ENCODE results near the gene PLCG1.
A peak's percentile ranks its signal among the peaks of the same experiment; 100 is the strongest.

PLCG1 gene

DNA sequence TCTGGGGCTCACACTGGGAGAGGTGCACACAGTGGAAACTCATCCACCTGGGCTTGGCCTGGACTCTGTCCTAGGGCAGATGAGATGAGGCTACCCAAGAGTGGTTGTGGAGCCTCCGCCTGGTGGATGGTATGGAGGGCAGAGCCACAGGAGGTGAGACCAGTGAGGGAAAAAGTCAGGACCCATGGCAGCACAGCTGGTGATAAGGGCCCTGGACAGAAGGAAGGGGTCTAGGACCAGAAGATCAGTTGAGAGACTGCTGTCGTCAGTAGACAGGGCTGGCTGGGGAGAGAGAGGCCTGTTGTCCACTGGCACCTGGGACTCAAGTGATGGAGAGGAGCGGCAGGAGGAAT is 29.8 kb downstream of the PLCG1 start:
- no peak for DNase-seq (ENCODE audit: low spot score)

GRCh38 chr20:41167481-41168253 is 30.3 kb downstream of the PLCG1 start:
- DNase-seq (ENCODE audit: low spot score), result no peak

DNA sequence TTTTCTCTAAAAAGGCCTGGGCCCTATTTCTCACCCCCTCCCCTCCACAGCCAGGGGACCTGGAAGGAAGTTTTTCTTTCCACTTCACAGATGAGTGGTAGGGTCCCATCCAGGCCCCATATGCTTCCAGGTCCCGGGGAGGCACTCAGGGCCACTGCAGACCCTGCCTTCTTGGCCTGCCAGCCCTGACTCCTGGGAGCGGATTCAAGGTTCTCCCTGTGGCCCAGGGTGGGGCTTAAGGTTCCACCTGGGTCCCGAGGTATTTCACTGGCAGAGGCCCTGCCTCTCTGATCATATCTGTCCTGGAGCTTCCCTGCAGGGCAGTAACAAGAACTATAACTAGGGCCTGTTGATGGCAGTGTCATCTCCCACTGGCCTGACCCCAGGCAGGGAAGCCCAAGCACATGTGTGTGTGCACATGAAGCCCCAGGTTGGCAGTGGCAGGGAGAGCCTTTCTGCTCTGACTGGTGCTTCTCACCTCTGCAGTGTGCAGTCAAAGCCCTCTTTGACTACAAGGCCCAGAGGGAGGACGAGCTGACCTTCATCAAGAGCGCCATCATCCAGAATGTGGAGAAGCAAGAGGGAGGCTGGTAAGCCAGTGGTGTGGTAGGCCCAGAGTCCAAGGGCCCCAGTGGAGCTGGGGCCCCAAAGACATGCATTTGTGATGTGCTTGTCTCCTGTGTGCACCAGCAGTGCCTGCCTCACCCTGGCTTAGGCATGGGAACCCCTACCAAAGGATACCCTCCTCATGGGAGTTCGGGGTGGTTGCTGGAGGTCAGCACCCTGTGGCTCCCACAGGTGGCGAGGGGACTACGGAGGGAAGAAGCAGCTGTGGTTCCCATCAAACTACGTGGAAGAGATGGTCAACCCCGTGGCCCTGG is 31.2 kb downstream of the PLCG1 start:
- DNase-seq (ENCODE audit: low spot score), result peak; percentile 56

DNA sequence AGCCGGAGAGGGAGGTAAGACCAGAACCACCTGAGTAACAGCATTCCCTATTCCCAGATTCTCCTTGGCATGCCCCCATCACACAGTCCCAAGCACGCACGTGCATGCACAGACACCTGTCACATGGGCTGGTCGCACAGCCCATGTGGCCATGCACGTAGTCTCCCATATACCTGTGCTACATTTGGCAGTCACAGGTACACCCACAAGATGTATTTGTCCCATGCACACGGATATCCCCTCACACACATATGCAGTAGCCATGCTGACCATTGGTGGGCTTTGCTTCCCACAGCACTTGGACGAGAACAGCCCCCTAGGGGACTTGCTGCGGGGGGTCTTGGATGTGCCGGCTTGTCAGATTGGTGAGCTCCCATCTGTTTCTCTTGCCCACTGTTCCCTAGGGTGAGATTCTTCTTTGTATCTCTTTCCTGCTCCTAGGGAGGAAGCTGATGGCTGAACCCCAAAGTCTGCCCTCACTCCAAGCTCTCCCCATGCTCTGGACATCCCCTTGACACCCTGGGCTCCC is 31.9 kb downstream of the PLCG1 start:
- DNase-seq (ENCODE audit: low spot score), result no peak

DNA sequence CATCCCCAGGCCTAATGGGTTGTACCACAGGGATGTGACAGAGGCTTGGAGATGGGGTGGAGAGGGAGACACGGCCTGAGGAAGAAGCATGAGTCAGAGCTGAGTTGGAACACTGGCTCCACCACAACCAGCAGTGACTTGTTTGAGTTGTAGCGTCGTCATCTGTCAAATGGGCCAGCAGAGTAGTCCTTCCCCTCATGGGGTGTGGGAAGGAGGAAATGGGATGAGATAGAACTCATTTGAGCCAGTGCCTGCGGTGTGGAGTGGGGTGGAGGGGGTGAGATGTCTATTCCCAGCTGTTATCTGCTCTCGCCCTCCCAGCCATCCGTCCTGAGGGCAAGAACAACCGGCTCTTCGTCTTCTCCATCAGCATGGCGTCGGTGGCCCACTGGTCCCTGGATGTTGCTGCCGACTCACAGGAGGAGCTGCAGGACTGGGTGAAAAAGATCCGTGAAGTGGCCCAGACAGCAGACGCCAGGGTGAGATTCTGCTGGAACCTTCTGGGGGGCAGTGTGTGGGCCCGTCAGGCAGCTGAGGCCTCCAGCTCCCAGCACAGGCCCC is 32.5 kb downstream of the PLCG1 start:
- DNase-seq (ENCODE audit: low spot score), result peak; percentile 48

- DNase-seq (ENCODE audit: low spot score), result peak; percentile 60
Observed at GRCh38 chr20:41170386-41171105, 33.2 kb downstream of the PLCG1 start.

GRCh38 chr20:41171736-41172295 is 34.5 kb downstream of the PLCG1 start:
- peak; percentile 45 for DNase-seq (ENCODE audit: low spot score)

DNA sequence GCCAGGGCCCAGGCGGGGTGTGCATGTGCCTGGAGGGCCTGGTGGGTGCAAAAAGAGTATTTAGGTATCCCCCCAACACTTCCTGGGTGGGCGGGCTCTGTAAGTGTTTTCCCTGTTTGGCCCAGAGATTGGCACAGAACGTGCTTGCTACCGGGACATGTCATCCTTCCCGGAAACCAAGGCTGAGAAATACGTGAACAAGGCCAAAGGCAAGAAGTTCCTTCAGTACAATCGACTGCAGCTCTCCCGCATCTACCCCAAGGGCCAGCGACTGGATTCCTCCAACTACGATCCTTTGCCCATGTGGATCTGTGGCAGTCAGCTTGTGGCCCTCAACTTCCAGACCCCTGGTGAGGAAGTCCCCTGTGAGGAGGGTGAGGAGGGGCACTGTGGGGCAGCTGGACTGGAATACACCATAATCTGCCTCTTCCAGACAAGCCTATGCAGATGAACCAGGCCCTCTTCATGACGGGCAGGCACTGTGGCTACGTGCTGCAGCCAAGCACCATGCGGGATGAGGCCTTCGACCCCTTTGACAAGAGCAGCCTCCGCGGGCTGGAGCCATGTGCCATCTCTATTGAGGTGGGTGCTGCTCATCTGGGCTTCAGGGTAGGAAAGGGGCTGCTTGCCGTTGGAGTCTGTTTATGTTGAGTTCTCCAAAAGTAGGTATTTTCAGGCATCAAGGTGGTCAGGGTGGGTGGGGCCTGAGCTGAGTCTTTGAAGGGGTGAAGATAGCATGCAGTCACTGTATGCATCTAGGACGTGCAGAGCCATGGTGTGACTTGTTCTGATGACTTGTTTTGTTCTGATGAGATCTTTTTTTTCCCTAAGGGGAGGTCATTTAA is 35.2 kb downstream of the PLCG1 start:
- DNase-seq (ENCODE audit: low spot score), result peak; percentile 61

GRCh38 chr20:41173161-41173721 is 35.9 kb downstream of the PLCG1 start:
- DNase-seq (ENCODE audit: low spot score), result peak; percentile 86

GRCh38 chr20:41173791-41174341 is 36.5 kb downstream of the PLCG1 start:
- peak; percentile 42 for DNase-seq (ENCODE audit: low spot score)

- DNase-seq (ENCODE audit: low spot score), result peak; percentile 46
Observed at GRCh38 chr20:41174373-41174772, 37.0 kb downstream of the PLCG1 start.

DNA sequence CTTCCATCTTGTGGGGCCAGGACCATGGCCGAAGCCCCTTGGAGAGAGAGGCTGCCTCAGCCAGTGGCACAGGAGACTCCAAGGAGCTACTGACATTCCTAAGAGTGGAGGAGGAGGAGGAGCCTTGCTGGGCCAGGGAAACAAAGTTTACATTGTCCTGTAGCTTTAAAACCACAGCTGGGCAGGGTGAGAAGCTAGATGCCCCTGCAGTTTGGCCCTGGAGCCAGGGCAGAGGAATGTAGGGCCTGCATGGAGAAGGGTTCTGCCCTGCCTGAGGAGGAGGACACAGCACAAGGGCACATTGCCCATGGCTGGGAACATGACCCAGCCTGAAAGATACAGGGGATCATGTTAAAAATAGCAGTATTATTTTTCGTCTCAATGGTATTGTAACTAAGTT is 37.4 kb downstream of the PLCG1 start:
- DNase-seq (ENCODE audit: low spot score), result no peak

DNA sequence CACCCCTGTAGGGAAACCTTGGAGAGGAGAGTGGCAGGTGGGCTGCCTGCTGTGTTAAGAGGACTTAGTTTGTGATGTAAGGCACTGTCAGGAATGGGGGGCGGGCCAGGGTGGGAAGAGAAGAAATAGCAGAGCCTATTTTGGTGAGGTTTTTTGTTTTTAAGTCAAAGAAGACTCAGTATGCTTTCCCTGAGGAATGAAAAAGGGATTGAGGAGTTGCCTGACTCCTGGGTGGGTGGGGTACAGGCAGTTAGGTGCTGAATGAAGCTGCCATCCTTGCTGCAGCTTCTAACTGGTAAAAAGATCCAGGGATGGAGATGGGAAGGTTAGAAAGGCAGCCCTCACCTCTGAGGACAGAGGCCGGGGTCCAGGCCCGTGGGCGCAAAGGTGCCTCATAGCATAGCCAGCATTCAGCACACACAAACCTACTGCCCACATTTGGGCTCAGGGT is 37.9 kb downstream of the PLCG1 start:
- peak; percentile 36 for DNase-seq (ENCODE audit: low spot score)

DNA sequence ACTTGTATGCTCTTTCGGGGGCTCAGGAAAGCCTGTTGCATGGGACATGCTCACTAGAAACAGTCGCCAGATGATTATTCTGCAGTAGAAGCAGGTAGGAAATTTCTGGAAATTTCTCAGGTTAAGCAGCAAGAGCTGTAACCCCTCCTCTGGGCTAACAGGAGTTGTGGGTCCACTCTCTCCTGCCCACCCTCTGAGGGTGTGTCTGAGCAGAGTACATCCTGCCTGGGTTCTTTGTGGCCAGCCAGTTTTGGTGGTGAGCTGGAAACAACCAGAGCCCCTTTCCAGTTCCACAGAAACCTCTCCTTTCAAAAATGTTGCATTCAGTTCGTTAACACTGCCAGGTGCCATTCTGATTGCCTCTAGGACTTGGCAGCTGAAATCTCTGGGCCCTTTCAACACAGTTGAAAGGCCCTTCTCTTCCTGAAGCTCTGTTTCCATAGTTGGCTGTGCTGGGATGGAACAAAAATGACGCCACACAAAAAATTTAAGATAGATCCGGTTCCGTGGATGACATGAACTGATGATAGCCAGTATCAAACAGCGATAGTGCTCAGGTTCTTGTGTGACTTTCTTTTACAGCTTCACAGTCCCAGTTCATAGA is 38.5 kb downstream of the PLCG1 start:
- DNase-seq (ENCODE audit: low spot score), result no peak

DNA sequence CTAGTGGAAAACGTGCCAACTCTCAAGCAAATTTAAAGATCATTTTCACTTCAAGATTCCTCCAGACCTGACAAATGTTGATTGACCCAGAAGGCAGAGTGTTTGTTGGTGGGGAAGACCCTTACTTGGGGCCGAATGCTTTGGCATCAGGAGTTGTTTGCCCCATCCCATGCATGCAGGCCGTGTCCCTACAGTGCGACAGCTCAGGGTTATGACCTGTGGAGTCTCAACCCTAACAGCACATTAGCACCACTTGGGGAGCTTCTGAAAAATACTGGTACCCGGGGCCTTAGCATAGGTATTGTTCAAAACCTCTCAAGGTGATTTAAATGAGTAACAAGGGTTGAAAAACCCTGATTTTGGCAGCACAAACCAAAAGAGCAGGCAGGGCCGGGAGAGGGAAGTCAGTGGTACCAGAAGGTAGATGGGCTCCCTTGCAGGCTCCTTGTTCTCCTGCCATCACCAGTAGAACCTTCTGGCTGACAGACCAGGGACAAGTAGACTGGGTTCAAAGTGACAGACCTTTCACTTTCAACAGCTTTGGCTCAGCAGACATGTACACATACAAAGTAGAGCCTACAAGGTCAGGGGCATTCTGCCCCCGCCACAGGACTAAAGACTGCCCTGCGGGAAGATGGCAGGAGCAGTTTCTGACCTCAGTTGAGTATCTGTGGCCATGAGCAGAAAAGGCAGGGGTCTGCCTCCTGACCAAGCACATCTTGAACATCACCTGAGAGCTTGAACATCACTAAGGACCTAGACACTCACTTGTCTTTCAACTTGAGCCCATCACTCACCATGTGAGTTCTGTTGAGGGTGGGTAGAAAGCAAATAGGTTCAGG is 39.6 kb downstream of the PLCG1 start:
- peak; percentile 41 for DNase-seq (ENCODE audit: low spot score)

DNA sequence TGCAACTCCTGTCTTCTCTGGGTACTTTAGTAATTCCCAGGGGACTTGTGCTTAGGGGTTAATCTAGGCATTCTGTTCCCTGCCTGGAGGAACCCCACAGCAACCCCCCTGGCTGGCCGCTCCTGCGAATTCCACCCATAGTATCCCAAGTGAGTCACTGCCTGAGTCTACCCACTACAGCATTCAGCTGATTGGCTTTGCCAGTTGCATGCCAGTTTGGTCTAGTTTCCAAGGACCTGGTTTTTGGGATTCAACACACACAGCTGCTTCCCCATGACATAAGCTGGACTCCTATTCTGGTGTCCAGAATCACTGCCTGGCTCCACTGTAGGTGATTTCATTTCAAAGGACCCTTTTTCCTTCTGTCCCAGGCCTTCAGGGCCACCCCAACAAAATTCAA is 40.3 kb downstream of the PLCG1 start:
- DNase-seq (ENCODE audit: low spot score), result peak; percentile 64

DNA sequence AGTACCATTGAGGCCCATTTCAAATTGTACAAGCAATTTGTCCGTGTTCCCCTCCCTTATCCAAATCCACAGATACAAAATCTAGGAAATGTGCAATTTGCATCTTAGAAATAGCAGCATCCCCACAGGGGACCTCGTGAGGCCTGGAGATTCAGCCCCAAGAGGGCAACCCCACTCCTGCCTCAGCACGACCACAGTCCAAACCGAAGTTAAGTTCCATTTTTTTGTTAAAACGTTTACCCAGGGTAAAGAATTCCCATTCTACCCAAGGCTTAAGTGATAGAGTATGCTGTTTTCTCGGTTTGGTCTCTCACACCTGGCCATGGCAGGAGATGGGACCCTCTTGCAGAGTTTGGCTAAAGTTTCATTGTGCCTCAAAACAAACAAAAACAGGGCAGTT is 41.2 kb downstream of the PLCG1 start:
- DNase-seq (ENCODE audit: low spot score), result no peak

GRCh38 chr20:41178904-41179432 is 41.6 kb downstream of the PLCG1 start:
- peak; percentile 47 for DNase-seq (ENCODE audit: low spot score)

All from left forelimb (tissue), 1 donor.